HepG2 (cell line): Measurements from ENCODE around the gene ZBTB7C. TPM values are rescaled to one million over a fixed set of nuclear protein-coding genes. Genes with fewer than 3 reads are reported as not detected.

Source experiments
- ATAC-seq: fragments of 200-7000 bp; cut with Tn5 transposase; 3 replicates; pipeline ENCODE4 v1.9.1; 2020; ENCODE audit warnings: mild to moderate bottlenecking, moderate library complexity
- BruUV-seq: library from RNA; stranded (reverse); fragments of 400-500 nt; replicated peaks from 2 replicates; lab custom pipeline; 2021; lab: Mats Ljungman, UMichigan
- CTCF ChIA-PET: fragments of 300-600 bp; formaldehyde crosslinking; extraction: SDS; loops from one replicate; lab custom pipeline; 2021; ENCODE audit warnings: low total read pairs, inconsistent platforms, low intra/inter-chr PET ratio; lab: Yijun Ruan, JAX
- POLR2A ChIA-PET: fragments of 350-600 bp; sonication (Branson Sonifier 250); formaldehyde crosslinking; loops from one replicate; lab custom pipeline; 2020; ENCODE audit warnings: antibody characterized with exemption, inconsistent platforms; lab: Yijun Ruan, JAX
- DNase-seq: peaks from one replicate; pipeline ENCODE4 v3.0.0-alpha.2; 2015; ENCODE audit warnings: low spot score
- FAIRE-seq: peaks from 3 replicates; lab custom pipeline; 2011; peaks lifted over from hg19 to GRCh38; lab: Jason Lieb, UNC
- H2AFZ ChIP-seq: one replicate; pipeline ENCODE4 v1.6.1; 2011; ENCODE audit warnings: low read length, inconsistent platforms
- H3K27ac ChIP-seq: fragments of 300-600 bp; 3 replicates; pipeline ENCODE4 v1.8.0; 2011; ENCODE audit warnings: mixed run types, mild to moderate bottlenecking, mixed read lengths, low read length, inconsistent platforms; ENCODE audit not compliant: insufficient read depth; ENCODE audit errors: extremely low read length
- H3K27me3 ChIP-seq, 2 experiments: fragments of 200-600 bp in 1 of 2; 2 replicates in 1 of 2; 3 replicates in 1 of 2; pipeline versions ENCODE4 v1.6.0 to v1.8.0; 2011; ENCODE audit warnings: low read length in 2 of 2, mild to moderate bottlenecking in 2 of 2, moderate library complexity in 2 of 2, inconsistent platforms in 1 of 2; ENCODE audit not compliant: insufficient read depth in 2 of 2, control insufficient read depth in 1 of 2
- H3K36me3 ChIP-seq, 2 experiments: fragments of 200-600 bp in 1 of 2; replicated peaks in 1 of 2; 2 replicates in 1 of 2; 3 replicates in 1 of 2; pipeline versions ENCODE4 v1.5.1 to v1.8.0; 2011; ENCODE audit warnings: low read length in 2 of 2, inconsistent platforms in 1 of 2; ENCODE audit not compliant: insufficient read depth in 2 of 2, control insufficient read depth in 1 of 2
- H3K4me1 ChIP-seq: 2 replicates; pipeline ENCODE4 v1.5.1; 2012; ENCODE audit warnings: low read length, inconsistent platforms; ENCODE audit not compliant: insufficient read depth
- H3K4me2 ChIP-seq: 2 replicates; pipeline ENCODE4 v1.6.0; 2011; ENCODE audit warnings: low read depth, low read length, inconsistent platforms
- H3K4me3 ChIP-seq, 3 experiments: fragments of 200-600 bp in 1 of 3; sonication (generic), shearing (Covaris generic) in 1 of 3; replicated peaks in 1 of 3; 2 replicates each; pipeline ENCODE4 v1.5.1; 2011 to 2016; ENCODE audit warnings: low read length in 3 of 3, inconsistent platforms in 2 of 3, low read depth in 2 of 3, mild to moderate bottlenecking in 2 of 3, control low read depth in 1 of 3, mixed read lengths in 1 of 3; ENCODE audit not compliant: insufficient read depth in 1 of 3
- H3K79me2 ChIP-seq: one replicate; pipeline ENCODE4 v1.6.1; 2011; ENCODE audit warnings: low read length, inconsistent platforms; ENCODE audit not compliant: insufficient read depth
- H3K9ac ChIP-seq: 2 replicates; pipeline ENCODE4 v1.6.0; 2011; ENCODE audit warnings: mild to moderate bottlenecking, low read depth, low read length, inconsistent platforms; ENCODE audit not compliant: insufficient read depth
- H3K9me3 ChIP-seq: 2 replicates; pipeline ENCODE4 v1.5.1; 2012; ENCODE audit warnings: mild to moderate bottlenecking, low read length
- H4K20me1 ChIP-seq: 2 replicates; pipeline ENCODE4 v1.6.0; 2011; ENCODE audit warnings: inconsistent platforms, mild to moderate bottlenecking, low read length, moderate library complexity; ENCODE audit not compliant: insufficient read depth
- HHEX ChIP-seq: IDR thresholded peaks from 2 replicates; pipeline ENCODE4 v1.6.1; 2016; ENCODE audit warnings: control low read depth
- KAT8 ChIP-seq: IDR thresholded peaks from 2 replicates; pipeline ENCODE4 v1.6.1; 2016; ENCODE audit warnings: missing genetic modification reagents, missing compliant biosample characterization
- NCOR1 ChIP-seq: fragments of 200-600 bp; sonication (generic); IDR thresholded peaks from 2 replicates; pipeline ENCODE4 v1.7.0; 2017; ENCODE audit warnings: antibody characterized with exemption, low read length, borderline replicate concordance
- SKI ChIP-seq: fragments of 450-650 bp; IDR thresholded peaks from one replicate; pipeline ENCODE4 v1.6.1; 2018; ENCODE audit warnings: mild to moderate bottlenecking; ENCODE audit not compliant: partially characterized antibody
- SMAD3 ChIP-seq: sonication (generic); formaldehyde crosslinking; IDR thresholded peaks from 2 replicates; pipeline ENCODE4 v1.4.0; 2020; ENCODE audit warnings: missing genetic modification reagents
- SP5 ChIP-seq: IDR thresholded peaks from 2 replicates; pipeline ENCODE4 v1.6.1; 2016; ENCODE audit warnings: low read depth, borderline replicate concordance
- SPEN ChIP-seq: sonication (generic); formaldehyde crosslinking; IDR thresholded peaks from 2 replicates; pipeline ENCODE4 v1.5.1; 2020; ENCODE audit warnings: low read depth, mild to moderate bottlenecking, missing genetic modification reagents
- TBP ChIP-seq: sonication (generic); formaldehyde crosslinking; IDR thresholded peaks from 2 replicates; pipeline ENCODE4 v1.5.0; 2020; ENCODE audit warnings: missing genetic modification reagents
- ZNF33B ChIP-seq: sonication (generic); formaldehyde crosslinking; IDR thresholded peaks from 2 replicates; pipeline ENCODE4 v1.5.1; 2020; ENCODE audit warnings: mild to moderate bottlenecking, missing genetic modification reagents
- ZNF468 ChIP-seq: sonication (generic); formaldehyde crosslinking; IDR thresholded peaks from 2 replicates; pipeline ENCODE4 v1.8.0; 2022; ENCODE audit warnings: mild to moderate bottlenecking, moderate library complexity, missing genetic modification reagents
- ZNF724P ChIP-seq: sonication (generic); formaldehyde crosslinking; IDR thresholded peaks from 2 replicates; pipeline ENCODE4 v1.8.0; 2022; ENCODE audit warnings: missing genetic modification reagents, borderline replicate concordance
- WGBS: methylation state at CpG from one replicate; pipeline ENCODE4 v1.1.6; 2017; ENCODE audit warnings: low lambda C conversion rate; 5-methylcytosine and 5-hydroxymethylcytosine counted together
- in situ Hi-C: cut with HindIII; loops from 2 replicates; pipeline ENCODE4 v1.10.0; 2017; ENCODE audit warnings: low pct_unique_long_range_greater_than_20kb; ENCODE audit not compliant: extremely low pct_ligation_motif_present
- intact Hi-C: fragments of 100-400 bp; cut with micrococcal nuclease; formaldehyde crosslinking; loops from one replicate; pipeline ENCODE4 v1.10.0; 2022; ENCODE audit not compliant: unreplicated experiment
- polyA plus RNA-seq, 8 experiments: library from polyadenylated mRNA; depleted of rRNA in 3 of 8; stranded (reverse) in 7 of 8; unstranded in 1 of 8; fragments of >200 nt; fragmentation: Illumina TruSeq in 4 of 8; extraction: Trizol in 4 of 8; gene quantifications; 2 replicates each; pipeline versions ENCODE4 v1.2.1 to v1.2.3, GENCODE V29; 2011 to 2016; ENCODE audit warnings: low read depth in 4 of 8, missing spikeins in 1 of 8, mixed read lengths in 1 of 8; ENCODE audit not compliant: insufficient read depth in 1 of 8
- total RNA-seq, 5 experiments: library from RNA; depleted of rRNA; stranded (reverse); fragments of >200 nt; fragmentation: Illumina TruSeq; extraction: Trizol; gene quantifications; 2 replicates each; pipeline ENCODE4 v1.2.3, GENCODE V29; 2016; ENCODE audit warnings: low read depth in 1 of 5
- TF ChIP-seq, protein P1 (sequence below): sonication (generic); formaldehyde crosslinking; IDR thresholded peaks from 2 replicates; pipeline ENCODE4 v1.4.0; 2020; ENCODE audit warnings: missing genetic modification reagents
- TF ChIP-seq, protein P2 (sequence below): IDR thresholded peaks from 2 replicates; pipeline ENCODE4 v1.4.0; 2020; ENCODE audit warnings: mild to moderate bottlenecking, missing genetic modification reagents
- TF ChIP-seq, protein P3 (sequence below): sonication (generic); formaldehyde crosslinking; IDR thresholded peaks from 2 replicates; pipeline ENCODE4 v1.4.0; 2020; ENCODE audit warnings: mild to moderate bottlenecking, missing genetic modification reagents
- TF ChIP-seq, protein P4 (sequence below): sonication (generic); formaldehyde crosslinking; IDR thresholded peaks from 2 replicates; pipeline ENCODE4 v1.8.0; 2022; ENCODE audit warnings: mild to moderate bottlenecking, missing genetic modification reagents, borderline replicate concordance

ZBTB7C gene
- total and polyA plus RNA-seq, 2 of the 13 experiments (the other 11 are each of a cell fraction or from before 2014, with no cell fraction given), result 0.01 to 0.04 TPM

DNA sequence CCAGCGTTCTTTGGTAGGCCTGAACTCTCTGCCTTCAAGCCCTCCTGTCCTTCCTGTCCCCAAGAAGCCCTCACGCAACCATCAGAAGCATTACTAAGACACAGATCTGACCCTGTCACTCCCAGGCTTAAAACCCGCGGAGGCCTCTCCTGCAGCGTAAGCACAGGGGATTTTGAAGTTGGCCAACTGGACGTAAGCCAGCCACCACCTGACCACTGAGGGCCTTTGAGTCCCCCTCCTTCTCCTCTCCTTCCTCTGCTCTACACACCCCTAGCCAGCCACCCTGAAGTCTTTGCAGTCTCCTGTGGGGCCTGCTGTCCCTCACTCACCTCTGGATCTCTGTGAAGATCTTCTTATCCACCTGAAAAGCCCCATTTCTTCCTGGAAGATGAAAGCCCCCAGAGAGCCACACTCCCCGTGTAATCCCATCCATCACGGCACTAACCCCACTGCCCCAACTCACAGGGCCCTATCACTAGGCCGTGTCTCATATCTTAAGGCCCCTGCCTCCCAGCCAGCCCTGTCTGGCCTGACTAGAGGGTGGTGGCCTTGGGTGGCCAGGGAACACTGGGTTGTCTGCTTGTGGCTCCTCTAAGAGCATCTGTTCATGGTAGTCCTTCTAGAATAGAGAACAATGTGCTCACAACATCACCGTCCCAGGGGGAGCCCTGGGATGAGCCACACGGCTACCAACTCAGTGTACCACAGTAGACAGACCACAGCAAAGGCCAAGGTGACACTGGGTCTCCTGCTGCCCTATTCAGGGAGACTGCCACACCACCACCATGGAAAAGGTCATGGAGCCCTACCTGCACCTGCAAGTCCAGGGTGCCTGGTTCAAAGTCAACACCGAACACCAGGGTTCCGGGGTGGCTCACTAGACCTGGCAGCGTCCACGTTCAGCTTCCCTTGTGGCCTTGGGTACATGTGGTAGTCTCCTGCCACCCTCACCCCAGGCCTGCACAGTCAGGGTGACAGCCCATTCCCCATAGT, 191.6 kb downstream of the ZBTB7C start:
- Histone ChIP-seq H3K27ac (no peak overlapping the region), H3K9me3 (no peaks in the 10 kb centered on the region), H2AFZ (no peak overlapping the region), H3K36me3 (no peaks in the 10 kb centered on the region), H3K4me1 (no peaks in the 10 kb centered on the region), H3K4me2 (no peak overlapping the region), H3K9ac (no peak overlapping the region), H3K27me3 (no peaks in the 10 kb centered on the region; a peak in 2 of 5 replicates), H3K79me2 (no peaks in the 10 kb centered on the region), H4K20me1 (no peaks in the 10 kb centered on the region), H3K4me3 (no peak overlapping the region)
- no peak for ATAC-seq
- WGBS, result 57% methylated on average over 12 of the region's 15 CpGs
- ChIA-PET POLR2A (no interaction called here), CTCF (no interaction called here)
- no peak for FAIRE-seq
- intact Hi-C loops, result no loop called here
- no TSS peak for BruUV-seq
- in situ Hi-C loops, result no loop called here
- DNase-seq, result no peak
- no peak for TF ChIP-seq NCOR1
- TF ChIP-seq KAT8 (CRISPR knock-in tag), result no peak
- no peak for TF ChIP-seq TBP (CRISPR knock-in tag)
- TF ChIP-seq, protein P1, sequence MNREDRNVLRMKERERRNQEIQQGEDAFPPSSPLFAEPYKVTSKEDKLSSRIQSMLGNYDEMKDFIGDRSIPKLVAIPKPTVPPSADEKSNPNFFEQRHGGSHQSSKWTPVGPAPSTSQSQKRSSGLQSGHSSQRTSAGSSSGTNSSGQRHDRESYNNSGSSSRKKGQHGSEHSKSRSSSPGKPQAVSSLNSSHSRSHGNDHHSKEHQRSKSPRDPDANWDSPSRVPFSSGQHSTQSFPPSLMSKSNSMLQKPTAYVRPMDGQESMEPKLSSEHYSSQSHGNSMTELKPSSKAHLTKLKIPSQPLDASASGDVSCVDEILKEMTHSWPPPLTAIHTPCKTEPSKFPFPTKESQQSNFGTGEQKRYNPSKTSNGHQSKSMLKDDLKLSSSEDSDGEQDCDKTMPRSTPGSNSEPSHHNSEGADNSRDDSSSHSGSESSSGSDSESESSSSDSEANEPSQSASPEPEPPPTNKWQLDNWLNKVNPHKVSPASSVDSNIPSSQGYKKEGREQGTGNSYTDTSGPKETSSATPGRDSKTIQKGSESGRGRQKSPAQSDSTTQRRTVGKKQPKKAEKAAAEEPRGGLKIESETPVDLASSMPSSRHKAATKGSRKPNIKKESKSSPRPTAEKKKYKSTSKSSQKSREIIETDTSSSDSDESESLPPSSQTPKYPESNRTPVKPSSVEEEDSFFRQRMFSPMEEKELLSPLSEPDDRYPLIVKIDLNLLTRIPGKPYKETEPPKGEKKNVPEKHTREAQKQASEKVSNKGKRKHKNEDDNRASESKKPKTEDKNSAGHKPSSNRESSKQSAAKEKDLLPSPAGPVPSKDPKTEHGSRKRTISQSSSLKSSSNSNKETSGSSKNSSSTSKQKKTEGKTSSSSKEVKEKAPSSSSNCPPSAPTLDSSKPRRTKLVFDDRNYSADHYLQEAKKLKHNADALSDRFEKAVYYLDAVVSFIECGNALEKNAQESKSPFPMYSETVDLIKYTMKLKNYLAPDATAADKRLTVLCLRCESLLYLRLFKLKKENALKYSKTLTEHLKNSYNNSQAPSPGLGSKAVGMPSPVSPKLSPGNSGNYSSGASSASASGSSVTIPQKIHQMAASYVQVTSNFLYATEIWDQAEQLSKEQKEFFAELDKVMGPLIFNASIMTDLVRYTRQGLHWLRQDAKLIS, result no peak
- TF ChIP-seq, protein P2, sequence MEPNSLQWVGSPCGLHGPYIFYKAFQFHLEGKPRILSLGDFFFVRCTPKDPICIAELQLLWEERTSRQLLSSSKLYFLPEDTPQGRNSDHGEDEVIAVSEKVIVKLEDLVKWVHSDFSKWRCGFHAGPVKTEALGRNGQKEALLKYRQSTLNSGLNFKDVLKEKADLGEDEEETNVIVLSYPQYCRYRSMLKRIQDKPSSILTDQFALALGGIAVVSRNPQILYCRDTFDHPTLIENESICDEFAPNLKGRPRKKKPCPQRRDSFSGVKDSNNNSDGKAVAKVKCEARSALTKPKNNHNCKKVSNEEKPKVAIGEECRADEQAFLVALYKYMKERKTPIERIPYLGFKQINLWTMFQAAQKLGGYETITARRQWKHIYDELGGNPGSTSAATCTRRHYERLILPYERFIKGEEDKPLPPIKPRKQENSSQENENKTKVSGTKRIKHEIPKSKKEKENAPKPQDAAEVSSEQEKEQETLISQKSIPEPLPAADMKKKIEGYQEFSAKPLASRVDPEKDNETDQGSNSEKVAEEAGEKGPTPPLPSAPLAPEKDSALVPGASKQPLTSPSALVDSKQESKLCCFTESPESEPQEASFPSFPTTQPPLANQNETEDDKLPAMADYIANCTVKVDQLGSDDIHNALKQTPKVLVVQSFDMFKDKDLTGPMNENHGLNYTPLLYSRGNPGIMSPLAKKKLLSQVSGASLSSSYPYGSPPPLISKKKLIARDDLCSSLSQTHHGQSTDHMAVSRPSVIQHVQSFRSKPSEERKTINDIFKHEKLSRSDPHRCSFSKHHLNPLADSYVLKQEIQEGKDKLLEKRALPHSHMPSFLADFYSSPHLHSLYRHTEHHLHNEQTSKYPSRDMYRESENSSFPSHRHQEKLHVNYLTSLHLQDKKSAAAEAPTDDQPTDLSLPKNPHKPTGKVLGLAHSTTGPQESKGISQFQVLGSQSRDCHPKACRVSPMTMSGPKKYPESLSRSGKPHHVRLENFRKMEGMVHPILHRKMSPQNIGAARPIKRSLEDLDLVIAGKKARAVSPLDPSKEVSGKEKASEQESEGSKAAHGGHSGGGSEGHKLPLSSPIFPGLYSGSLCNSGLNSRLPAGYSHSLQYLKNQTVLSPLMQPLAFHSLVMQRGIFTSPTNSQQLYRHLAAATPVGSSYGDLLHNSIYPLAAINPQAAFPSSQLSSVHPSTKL (CRISPR knock-in tag), result no peak
- no peak for TF ChIP-seq SMAD3
- TF ChIP-seq ZNF724P (CRISPR knock-in tag), result no peak
- TF ChIP-seq, protein P3, sequence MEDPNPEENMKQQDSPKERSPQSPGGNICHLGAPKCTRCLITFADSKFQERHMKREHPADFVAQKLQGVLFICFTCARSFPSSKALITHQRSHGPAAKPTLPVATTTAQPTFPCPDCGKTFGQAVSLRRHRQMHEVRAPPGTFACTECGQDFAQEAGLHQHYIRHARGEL (CRISPR knock-in tag), result no peak
- TF ChIP-seq SKI, result no peak
- TF ChIP-seq SP5 (CRISPR knock-in tag), result no peak
- TF ChIP-seq ZNF33B, result no peak
- no peak for TF ChIP-seq SPEN (CRISPR knock-in tag)
- TF ChIP-seq, protein P4, sequence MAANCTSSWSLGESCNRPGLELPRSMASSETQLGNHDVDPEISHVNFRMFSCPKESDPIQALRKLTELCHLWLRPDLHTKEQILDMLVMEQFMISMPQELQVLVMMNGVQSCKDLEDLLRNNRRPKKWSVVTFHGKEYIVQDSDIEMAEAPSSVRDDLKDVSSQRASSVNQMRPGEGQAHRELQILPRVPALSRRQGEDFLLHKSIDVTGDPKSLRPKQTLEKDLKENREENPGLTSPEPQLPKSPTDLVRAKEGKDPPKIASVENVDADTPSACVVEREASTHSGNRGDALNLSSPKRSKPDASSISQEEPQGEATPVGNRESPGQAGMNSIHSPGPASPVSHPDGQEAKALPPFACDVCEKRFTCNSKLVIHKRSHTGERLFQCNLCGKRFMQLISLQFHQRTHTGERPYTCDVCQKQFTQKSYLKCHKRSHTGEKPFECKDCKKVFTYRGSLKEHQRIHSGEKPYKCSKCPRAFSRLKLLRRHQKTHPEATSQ (CRISPR knock-in tag), result no peak
- no peak for TF ChIP-seq ZNF468
- TF ChIP-seq HHEX (CRISPR knock-in tag), result no peak
